ENCODE results near the gene TDP1. TPM values are rescaled to one million over a fixed set of nuclear protein-coding genes. Genes with fewer than 3 reads are reported as not detected.
A peak's percentile ranks its signal among the peaks of the same experiment; 100 is the strongest.

TDP1 gene
- total and polyA plus RNA-seq, 2 of the 13 experiments (the other 11 are each of a cell fraction or from before 2014, with no cell fraction given), result 16.4 to 31.2 TPM

DNA sequence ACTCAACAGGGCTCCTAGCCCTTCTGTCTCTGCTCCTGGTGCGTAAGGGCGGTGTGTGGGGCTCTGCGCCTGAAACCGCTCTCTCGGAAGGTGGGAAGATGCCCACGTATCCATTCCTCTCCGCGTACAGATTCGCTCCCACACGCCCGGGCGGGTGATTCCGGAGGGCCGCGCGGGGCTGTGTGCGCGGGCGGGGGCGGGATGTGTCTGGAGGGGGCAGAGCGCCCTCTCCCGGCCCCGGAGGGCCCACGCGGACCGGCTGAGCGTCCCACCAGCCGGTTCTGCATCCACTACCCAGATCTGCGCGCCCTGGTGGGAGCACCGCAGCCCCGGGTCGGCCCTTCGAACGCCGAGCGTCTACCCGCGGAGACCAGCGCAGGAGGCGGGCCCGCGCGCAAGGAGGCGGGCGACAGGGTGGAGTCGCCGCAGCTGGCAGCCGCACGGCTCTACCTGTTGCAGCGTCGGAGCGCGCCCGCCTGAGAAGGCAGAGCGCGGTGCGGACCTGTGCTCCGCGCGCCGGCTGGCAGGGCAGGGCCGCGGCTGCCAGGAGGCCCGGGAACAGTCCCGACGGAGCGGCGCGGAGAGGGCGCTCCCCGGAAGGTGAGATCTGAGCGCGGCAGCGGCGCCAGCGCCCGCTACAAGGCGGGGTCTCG lies 104.7 kb downstream of the TDP1 start (continued):
- TF ChIP-seq SP140L (CRISPR knock-in tag; IDR thresholded peaks at IDR 0.05; ENCODE audit: borderline replicate concordance) (no peak), ZNF792 (CRISPR knock-in tag; IDR thresholded peaks at IDR 0.05) (no peak), ZNF552 (CRISPR knock-in tag; IDR thresholded peaks at IDR 0.05; ENCODE audit: borderline replicate concordance) (no peak), ZKSCAN5 (CRISPR knock-in tag; IDR thresholded peaks at IDR 0.05) (no peak), ZNF431 (CRISPR knock-in tag; IDR thresholded peaks at IDR 0.05; ENCODE audit: borderline replicate concordance, low read depth) (0 out of 2 replicates have a peak, but pooled peaks have one; percentile 23), ZNF432 (CRISPR knock-in tag; IDR thresholded peaks at IDR 0.05; ENCODE audit: borderline replicate concordance) (no peak), ZNF782 (CRISPR knock-in tag; IDR thresholded peaks at IDR 0.05; ENCODE audit: borderline replicate concordance) (no peak), RFXANK (CRISPR knock-in tag; IDR thresholded peaks at IDR 0.05) (no peak), GABPA (IDR thresholded peaks at IDR 0.05; ENCODE audit: low read depth, low read length) (no peak), GABPA (CRISPR knock-in tag; IDR thresholded peaks at IDR 0.05; ENCODE audit: low read depth) (no peak), ZNF674 (CRISPR knock-in tag; IDR thresholded peaks at IDR 0.05; ENCODE audit: low read depth) (no peak), GATAD2A (CRISPR knock-in tag; IDR thresholded peaks at IDR 0.05) (no peak), ATF1 (CRISPR knock-in tag; IDR thresholded peaks at IDR 0.05) (no peak), NFATC3 (CRISPR knock-in tag; IDR thresholded peaks at IDR 0.05) (no peak), MATR3 (CRISPR knock-in tag; IDR thresholded peaks at IDR 0.05) (no peak), ZBTB38 (CRISPR knock-in tag; IDR thresholded peaks at IDR 0.05) (no peak), MIER2 (CRISPR knock-in tag; IDR thresholded peaks at IDR 0.05) (no peak), DNMT3B (CRISPR knock-in tag; conservative IDR thresholded peaks at IDR 0.05) (no peak), ZNF441 (CRISPR knock-in tag; IDR thresholded peaks at IDR 0.05; ENCODE audit: borderline replicate concordance) (no peak), HOXA9 (CRISPR knock-in tag; IDR thresholded peaks at IDR 0.05; ENCODE audit: borderline replicate concordance) (no peak)
- TF ChIP-seq, protein P1, sequence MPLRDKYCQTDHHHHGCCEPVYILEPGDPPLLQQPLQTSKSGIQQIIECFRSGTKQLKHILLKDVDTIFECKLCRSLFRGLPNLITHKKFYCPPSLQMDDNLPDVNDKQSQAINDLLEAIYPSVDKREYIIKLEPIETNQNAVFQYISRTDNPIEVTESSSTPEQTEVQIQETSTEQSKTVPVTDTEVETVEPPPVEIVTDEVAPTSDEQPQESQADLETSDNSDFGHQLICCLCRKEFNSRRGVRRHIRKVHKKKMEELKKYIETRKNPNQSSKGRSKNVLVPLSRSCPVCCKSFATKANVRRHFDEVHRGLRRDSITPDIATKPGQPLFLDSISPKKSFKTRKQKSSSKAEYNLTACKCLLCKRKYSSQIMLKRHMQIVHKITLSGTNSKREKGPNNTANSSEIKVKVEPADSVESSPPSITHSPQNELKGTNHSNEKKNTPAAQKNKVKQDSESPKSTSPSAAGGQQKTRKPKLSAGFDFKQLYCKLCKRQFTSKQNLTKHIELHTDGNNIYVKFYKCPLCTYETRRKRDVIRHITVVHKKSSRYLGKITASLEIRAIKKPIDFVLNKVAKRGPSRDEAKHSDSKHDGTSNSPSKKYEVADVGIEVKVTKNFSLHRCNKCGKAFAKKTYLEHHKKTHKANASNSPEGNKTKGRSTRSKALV (CRISPR knock-in tag; IDR thresholded peaks at IDR 0.05), result peak; percentile 100
- TF ChIP-seq, protein P2, sequence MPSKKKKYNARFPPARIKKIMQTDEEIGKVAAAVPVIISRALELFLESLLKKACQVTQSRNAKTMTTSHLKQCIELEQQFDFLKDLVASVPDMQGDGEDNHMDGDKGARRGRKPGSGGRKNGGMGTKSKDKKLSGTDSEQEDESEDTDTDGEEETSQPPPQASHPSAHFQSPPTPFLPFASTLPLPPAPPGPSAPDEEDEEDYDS (CRISPR knock-in tag; IDR thresholded peaks at IDR 0.05), result no peak
- TF ChIP-seq, protein P3, sequence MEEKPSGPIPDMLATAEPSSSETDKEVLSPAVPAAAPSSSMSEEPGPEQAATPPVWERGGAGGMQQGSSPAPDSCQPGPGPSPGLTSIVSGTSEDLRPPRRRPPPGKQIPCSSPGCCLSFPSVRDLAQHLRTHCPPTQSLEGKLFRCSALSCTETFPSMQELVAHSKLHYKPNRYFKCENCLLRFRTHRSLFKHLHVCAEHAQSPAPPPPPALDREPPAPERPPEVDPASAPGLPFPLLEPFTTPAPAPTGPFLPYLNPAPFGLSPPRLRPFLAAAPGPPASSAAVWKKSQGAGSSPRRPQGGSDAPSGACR (CRISPR knock-in tag; IDR thresholded peaks at IDR 0.05), result no peak
- TF ChIP-seq, protein P4, sequence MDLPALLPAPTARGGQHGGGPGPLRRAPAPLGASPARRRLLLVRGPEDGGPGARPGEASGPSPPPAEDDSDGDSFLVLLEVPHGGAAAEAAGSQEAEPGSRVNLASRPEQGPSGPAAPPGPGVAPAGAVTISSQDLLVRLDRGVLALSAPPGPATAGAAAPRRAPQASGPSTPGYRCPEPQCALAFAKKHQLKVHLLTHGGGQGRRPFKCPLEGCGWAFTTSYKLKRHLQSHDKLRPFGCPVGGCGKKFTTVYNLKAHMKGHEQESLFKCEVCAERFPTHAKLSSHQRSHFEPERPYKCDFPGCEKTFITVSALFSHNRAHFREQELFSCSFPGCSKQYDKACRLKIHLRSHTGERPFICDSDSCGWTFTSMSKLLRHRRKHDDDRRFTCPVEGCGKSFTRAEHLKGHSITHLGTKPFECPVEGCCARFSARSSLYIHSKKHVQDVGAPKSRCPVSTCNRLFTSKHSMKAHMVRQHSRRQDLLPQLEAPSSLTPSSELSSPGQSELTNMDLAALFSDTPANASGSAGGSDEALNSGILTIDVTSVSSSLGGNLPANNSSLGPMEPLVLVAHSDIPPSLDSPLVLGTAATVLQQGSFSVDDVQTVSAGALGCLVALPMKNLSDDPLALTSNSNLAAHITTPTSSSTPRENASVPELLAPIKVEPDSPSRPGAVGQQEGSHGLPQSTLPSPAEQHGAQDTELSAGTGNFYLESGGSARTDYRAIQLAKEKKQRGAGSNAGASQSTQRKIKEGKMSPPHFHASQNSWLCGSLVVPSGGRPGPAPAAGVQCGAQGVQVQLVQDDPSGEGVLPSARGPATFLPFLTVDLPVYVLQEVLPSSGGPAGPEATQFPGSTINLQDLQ (CRISPR knock-in tag; IDR thresholded peaks at IDR 0.05), result no peak
- TF ChIP-seq, protein P5, sequence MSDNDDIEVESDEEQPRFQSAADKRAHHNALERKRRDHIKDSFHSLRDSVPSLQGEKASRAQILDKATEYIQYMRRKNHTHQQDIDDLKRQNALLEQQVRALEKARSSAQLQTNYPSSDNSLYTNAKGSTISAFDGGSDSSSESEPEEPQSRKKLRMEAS (IDR thresholded peaks at IDR 0.05), result no peak; the same call in 1 of the 2 replicates

Data from HepG2 (cell line).